GM21619 (cell line): ENCODE results near the gene TSPAN33.
"Not testable (repeated sequence)": the region's sequence is repeated elsewhere in the genome, so short reads cannot be mapped to it uniquely, and the experiment has no call there.

Experiments used
- ATAC-seq: cut with Tn5 transposase; IDR thresholded peaks from one replicate; pipeline ENCODE4 v1.9.1; 2021; ENCODE audit not compliant: unreplicated experiment

Gene TSPAN33, protein sequence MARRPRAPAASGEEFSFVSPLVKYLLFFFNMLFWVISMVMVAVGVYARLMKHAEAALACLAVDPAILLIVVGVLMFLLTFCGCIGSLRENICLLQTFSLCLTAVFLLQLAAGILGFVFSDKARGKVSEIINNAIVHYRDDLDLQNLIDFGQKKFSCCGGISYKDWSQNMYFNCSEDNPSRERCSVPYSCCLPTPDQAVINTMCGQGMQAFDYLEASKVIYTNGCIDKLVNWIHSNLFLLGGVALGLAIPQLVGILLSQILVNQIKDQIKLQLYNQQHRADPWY

GRCh38 chr7:129144095-129144833 lies at the start of gene TSPAN33:
TSS of gene TSPAN33 (plus strand) at chr7:129144707. CDS start at chr7:129144981, 274 bp downstream.
- peak; percentile 70 for ATAC-seq

DNA sequence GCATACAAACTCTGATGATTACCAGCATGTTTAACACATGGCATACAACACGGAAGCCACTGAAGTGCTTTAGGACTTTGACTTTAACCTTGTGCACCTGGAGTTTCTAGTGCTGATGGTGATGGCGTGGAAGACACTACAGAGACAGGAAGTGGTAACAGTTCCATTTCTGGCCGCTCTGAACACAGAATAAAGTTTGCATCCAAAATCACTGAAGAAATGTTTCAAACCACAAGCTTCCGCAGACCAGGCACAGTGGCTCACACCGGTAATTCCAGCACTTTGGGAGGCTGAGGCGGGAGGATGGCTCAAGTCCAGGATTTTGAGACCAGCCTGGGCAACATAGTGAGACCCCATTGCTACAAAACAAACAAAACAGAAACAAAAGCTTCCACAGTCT lies 49.2 kb upstream of the TSPAN33 start:
- ATAC-seq: peak; percentile 82

DNA sequence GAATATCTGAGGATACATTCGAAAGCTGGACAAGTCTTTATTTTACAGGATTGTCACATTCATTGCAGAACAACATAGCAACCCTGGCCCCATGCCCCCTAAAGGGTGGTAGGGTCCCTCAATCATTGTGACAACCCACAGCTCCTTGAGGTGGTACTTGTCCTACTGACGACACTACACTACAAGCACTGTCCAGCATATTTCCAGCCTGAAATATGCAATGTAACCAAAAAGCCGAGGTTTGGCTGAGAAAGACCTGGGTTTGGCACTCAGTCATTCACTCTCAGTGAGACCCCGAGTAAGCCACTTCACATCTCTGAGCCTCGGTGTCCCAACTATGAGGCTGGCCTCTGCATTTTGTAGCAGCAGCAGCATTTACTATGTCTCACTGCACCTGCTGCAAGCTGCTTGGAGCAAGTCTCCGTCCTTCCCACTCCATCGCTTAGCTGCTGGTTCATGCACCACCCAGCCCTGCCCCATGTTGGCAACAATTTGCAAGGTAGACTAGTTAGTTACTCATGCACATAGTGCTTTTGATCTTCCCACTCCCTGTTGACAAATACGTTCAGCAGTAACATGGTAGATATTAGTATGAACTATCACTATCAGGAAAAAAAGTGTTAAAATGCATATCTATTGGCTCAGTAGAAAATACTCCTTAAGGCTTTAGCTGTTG lies 46.0 kb upstream of the TSPAN33 start:
- ATAC-seq: no peak

DNA sequence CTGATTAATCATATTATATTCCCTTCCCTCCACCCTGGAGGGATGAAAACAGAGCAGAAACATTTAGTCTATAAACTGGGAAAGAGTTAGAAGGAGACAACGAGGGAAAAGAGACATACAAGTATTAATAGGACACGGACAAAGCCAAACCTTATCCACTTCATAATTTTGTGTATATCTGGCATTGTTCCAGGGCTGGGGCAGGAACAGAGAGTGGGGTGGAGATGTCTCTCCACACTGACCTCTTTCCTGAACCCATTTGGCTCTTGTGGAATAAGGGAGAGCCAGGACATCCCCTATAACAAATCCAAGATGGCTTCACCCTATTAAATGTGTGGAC lies 43.7 kb upstream of the TSPAN33 start:
- ATAC-seq: no peak

- ATAC-seq: no peak
These were observed 42.8 kb upstream of the TSPAN33 start for GRCh38 chr7:129101746-129102145.

GRCh38 chr7:129103561-129104324 lies 40.8 kb upstream of the TSPAN33 start:
- ATAC-seq: no peak

- no peak for ATAC-seq
These were observed 35.9 kb upstream of the TSPAN33 start for GRCh38 chr7:129108581-129108980.

DNA sequence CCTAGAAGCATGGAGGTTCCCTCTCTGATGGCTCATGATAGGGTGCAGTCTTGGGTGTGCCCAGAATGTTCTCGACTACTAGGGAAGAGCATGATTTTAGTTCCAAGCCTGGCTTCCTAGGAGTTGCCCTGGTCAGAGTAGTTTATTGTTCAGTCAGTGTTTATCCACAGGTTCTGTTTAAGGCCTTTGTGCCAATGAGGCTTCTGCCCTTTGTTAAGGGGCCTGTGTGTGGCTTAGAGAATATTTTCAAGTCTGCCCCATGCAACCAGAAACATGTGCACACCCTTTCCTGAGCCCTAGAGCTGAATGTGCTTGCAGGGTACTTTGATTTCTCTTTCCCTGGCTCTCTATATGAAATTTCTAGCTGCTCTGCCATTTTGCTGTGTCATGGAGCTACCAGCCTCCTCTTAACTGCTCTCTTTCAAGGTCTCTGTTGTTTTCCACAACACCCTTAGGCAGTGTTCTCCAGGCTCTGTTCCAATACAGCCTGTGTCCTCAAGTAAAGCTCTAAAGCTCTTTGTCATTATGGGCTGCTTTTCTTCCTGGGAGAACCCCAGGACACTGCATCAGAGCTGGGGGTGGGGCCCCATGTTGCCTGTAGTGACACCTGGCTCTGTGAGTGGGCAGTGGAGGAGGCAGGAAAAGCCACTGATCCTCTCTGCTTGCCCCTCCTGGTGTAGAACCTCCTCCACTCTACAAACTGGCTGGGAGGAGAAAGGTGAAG lies 34.1 kb upstream of the TSPAN33 start:
- ATAC-seq: no peak

DNA sequence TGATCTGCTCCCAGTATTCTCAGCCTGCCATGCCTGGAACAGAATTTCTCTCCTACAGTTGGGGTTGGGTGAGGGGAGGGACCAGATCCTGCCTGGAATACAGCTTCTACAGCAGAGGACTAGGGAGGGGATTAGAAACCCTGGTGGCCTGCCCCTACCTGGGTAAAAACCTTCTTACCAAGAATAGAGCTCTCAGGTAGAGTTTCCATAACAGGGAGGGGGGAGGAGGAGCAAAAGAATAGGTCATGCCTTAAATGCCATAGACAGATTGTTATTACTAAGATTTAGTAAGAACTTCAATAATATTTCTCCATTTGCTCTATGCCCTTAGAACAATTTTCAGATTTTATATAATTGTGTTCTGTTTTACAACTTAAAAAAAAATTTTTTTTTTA lies 33.5 kb upstream of the TSPAN33 start:
- ATAC-seq: no peak

GRCh38 chr7:129115676-129116075 lies 28.8 kb upstream of the TSPAN33 start:
- ATAC-seq: no peak

DNA sequence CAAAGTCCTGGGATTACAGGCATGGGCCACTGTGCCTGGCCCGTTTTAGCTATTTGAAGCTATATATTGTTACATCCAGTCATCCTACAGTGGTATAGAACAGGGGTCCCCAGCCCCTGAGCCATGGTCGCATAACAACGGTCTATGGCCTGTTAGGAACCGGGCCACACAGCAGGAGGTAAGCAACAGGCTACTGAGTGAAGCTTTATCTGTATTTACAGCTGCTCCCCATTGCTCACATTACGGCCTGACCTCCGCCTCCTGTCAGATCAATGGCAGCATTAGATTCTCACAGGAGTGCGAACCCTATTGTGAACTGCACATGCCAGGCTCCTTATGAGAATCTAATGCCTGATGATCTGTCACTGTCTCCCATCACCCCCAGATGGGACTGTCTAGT lies 26.3 kb upstream of the TSPAN33 start:
- no peak for ATAC-seq

DNA sequence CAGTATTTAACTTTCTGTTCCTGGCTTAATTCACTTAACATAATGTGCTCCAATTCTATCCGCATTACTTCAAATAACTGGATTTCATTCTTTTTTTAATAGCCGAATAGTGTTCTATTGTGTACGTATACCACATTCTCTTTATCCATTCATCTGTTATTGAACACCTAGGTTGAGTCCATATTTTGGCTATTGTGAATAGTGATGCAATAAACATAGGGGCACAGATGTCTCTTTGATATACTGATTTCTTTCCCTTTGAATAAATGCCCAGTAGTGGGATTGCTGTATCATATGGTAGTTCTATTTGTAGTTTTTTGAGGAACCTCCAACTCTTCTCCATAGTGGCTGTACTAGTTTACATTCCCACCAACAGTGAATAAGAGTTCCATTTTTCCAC lies 25.5 kb upstream of the TSPAN33 start:
- ATAC-seq: no peak

- not testable (repeated sequence) for ATAC-seq
These were observed 22.9 kb upstream of the TSPAN33 start for GRCh38 chr7:129121501-129122077.

DNA sequence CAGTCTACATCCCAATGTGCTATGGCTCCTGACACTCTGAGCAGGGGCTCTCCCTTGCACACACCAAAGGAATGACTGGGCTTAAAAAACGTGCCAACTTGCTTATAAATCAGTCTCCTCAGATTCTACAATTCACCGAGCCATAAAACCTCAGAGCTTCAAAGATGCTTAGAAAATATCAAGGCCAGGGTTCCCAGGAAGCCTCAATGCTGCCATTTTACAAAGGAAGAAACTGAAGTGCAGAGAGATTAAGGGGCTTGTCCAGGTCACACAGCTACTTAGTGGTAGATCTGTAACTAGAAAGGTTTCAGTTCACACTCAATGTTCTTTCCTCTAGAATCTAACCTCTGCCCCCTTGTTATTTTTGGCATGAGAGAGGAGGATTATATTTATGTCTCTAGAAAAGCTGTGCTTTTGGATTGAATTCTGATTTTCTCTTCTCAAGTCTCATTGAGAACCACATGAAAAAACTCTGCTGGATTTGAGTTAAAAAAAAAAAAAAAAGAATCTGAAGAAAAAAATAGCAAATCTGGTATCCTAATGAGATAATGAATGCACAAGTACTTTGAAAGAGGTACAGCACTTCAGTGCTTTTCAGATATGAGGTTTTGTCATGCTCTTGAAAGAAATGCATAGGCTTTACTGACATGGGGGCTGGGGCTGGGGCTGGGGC lies 22.3 kb upstream of the TSPAN33 start:
- peak; percentile 55 for ATAC-seq

DNA sequence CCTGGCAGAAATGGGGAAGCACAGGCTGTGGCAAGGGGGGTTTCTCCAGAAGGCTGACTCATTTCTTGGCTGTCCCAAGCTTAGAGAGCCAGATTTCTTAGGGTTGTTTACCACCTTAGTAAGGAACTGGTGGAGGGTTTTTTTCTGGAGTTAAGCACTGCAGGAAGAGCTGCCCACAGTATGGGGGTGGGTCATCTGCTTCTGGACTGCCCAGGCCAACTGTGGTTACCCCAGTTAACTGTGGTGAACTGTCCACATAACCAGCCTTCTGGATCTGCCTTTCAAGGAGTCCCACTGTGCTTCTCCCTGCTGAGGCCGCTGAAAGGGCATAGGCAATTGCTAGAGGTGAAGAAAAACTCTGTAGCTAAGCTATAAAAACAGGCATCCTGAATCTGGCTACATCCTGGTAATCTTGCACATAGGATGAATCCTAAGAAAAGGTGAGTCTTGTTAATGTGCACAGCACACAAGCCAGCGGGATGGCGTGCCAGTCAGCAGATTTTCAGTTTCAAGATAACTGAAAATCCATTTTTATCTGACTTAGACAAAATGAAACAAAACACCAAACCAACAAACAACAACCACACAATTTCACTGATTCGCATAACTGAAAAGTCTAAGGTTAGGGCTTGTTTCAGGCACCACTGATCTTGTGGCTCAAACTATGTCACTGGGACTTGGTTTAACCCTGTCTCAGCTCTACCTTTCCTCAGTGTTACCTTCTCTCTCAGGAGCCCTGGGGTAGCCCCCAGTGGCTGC lies 21.6 kb upstream of the TSPAN33 start:
- peak; percentile 61 for ATAC-seq

GRCh38 chr7:129123510-129123857 lies 21.0 kb upstream of the TSPAN33 start:
- ATAC-seq: no peak

DNA sequence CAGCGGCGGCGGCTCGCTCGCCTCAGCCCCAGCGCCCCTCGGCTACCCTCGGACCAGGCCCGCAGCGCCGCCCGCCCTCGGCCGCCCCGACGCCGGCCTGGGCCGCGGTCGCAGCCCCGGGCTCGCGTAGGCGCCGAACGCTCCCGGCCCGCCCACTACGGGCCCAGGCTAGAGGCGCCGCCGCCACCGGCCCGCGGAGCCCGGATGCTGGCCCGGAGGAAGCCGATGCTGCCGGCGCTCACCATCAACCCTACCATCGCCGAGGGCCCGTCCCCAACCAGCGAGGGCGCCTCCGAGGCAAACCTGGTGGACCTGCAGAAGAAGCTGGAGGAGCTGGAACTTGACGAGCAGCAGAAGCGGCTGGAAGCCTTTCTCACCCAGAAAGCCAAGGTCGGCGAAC lies 18.2 kb upstream of the TSPAN33 start:
- ATAC-seq: no peak

DNA sequence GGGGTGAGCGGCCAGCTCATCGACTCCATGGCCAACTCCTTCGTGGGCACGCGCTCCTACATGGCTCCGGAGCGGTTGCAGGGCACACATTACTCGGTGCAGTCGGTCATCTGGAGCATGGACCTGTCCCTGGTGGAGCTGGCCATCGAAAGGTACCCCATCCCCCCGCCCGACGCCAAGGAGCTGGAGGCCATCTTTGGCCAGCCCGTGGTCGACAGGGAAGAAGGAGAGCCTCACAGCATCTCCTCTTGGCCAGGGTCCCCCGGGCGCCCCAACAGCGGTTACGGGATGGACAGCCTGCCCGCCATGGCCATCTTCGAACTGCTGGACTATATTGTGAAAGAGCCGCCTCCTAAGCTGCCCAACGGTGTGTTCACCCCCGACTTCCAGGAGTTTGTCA lies 17.4 kb upstream of the TSPAN33 start:
- no peak for ATAC-seq

DNA sequence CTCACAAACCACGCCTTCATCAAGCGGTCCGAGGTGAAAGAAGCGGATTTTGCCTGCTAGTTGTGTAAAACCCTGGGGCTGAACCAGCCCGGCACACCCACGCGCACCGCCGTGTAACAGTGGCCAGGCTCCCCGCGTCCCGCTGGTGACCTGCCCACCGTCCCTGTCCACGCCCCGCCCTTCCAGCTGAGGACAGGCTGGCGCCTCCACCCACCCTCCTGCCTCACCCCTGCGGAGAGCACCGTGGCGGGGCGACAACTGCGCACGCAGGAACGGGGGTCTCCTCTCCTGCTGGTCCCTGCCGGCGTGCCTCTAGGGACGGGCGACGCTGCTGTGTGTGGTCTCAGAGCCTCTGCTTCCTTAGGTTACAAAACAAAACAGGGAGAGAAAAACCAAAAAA lies 16.9 kb upstream of the TSPAN33 start:
- ATAC-seq: no peak
